Stimulated activated CD8-positive, alpha-beta memory T cell treated with anti-CD3 and anti-CD28 coated beads, Interleukin-7, amount 100 ng/mL, for 1 hour (primary cell): ENCODE data around the gene PTPN20.
"Not testable (repeated sequence)": the region's sequence is repeated elsewhere in the genome, so short reads cannot be mapped to it uniquely, and the experiment has no call there.

ENCODE experiments used
- DNase-seq, 2 donors: peaks; one replicate each; pipeline ENCODE4 v3.0.0-alpha.2; 2020; ENCODE audit warnings: low read depth in 2 of 2

The PTPN20 gene, protein sequence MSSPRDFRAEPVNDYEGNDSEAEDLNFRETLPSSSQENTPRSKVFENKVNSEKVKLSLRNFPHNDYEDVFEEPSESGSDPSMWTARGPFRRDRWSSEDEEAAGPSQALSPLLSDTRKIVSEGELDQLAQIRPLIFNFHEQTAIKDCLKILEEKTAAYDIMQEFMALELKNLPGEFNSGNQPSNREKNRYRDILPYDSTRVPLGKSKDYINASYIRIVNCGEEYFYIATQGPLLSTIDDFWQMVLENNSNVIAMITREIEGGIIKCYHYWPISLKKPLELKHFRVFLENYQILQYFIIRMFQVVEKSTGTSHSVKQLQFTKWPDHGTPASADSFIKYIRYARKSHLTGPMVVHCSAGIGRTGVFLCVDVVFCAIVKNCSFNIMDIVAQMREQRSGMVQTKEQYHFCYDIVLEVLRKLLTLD

DNA sequence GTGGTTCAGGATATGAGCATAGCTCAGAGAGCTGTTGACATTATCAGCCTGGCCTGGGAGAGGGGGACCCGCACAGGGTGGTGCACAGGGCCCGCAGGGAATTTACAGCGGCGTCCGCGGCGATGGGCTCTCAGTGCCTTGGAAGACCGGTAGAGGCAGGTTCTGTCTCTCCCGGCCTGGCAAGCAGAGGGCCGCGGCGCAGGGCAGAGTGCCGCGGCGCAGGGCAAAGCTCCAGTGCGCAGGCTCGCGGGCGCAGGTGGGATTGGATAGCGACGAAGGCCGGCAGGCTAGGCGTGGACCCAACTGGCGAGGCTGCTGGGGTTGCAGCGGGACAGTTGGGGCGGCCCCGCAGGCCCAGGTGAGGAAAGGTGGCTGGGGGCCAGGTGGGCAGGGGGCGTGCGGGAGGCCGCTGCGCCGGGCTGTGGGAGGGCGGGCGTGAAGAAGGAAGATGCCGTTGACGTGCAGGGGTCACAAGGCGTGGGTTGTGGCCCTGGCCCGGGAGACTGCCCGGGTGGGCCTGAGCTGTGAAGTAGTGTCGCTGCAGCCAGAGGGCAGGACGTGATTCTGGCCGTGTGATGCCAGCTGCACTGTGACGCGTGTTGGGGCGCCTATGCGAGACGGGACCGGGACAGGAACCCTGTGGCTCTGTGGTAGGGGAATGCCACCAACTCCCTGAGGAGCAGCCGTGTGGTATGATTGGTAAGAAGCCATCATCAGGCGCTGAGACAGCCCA lies at the start of gene PTPN20:
TSS of gene PTPN20 (plus strand) at position 285 of the 733 bp plus-strand sequence. CDS start 21,072 bp downstream, outside the sequence.
- DNase-seq: not testable (repeated sequence)

DNA sequence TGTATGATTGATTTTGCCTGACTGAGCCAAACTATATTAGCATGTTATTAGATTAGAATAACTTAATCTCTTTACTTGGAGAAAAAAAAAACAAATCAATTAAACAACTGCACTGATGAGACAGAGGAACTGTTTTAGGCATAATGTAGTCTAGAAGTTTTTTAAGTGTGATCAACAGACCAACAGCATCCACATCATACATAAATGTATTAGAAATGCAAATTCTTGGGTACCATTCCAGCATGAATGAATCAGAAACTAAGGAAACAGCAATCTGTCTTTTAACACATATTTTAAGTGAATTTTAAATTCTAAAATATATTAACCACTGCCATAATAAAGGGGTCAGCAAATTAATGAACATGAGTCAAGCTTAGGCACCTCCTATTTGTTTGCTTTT lies 41.5 kb upstream of the PTPN20 start:
- DNase-seq: not testable (repeated sequence)

DNA sequence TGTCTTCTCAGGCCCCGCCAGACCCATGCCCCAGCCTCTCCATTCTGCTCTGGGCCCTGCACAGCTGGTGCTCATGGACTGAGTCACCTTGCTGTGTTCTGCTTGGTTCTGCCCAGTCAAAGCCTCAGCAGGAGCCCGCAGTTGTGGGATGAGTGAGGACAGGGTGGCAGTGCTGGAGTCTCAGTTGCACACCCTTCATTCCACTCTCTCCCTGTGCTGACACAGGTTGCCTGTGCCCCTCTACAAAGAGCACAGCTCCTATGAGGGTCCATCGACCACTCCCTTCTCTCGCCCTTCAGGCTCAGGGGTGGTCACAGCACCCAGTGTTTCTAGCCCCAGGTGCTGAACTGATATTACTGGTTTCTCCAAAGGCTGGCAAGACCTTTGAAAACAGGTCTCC lies 39.6 kb upstream of the PTPN20 start:
- DNase-seq: not testable (repeated sequence)

DNA sequence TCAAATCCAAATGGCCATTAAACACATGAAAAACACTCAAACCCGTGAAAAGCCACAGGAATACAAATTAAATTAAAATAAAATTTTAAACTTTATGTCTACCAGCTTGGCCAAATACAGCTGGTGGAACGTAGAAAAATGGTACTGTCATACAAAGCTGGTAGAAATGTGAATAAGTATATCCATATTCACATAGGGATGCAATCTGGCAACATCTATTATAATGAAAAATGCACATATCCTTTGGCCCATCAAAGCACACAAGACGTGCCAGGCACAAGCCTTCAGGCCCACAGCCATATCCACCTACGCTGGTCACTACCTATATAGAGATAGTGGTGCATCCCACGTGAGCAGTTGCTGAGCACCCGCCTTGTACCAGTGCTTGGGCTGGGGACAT lies 35.9 kb upstream of the PTPN20 start:
- DNase-seq: not testable (repeated sequence)

DNA sequence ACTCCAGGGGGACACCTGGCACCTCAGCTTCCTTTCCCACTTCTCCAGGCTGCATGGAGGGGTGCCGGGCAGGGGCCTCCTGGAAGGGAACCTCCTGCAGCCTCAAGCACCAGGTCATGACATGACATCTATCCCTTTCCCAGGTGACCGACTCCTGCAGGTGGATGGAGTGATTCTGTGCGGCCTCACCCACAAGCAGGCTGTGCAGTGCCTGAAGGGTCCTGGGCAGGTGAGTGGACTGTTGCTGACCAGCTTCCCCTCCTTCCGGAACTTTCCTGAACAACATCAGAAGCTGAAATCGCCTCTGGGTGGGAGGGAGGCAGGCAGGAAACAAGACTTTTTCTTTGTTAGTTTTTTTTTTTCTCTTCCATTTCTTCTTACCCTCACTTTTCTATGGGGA lies 34.5 kb upstream of the PTPN20 start:
- DNase-seq: not testable (repeated sequence)

DNA sequence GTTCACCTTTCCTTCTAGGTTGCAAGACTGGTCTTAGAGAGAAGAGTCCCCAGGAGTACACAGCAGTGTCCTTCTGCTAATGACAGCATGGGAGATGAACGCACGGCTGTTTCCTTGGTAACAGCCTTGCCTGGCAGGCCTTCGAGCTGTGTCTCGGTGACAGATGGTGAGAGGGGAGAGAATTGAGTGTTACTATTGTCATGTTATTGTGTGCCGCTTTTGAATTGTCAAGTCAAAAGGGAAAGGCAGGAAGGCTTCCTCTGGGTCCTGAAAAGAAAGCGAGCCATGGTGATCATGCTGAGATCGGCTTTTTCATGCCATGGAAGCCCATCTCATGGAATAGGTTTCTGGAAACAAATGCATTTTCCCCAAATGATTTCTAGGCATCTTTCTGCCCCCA lies 32.5 kb upstream of the PTPN20 start:
- DNase-seq: not testable (repeated sequence)

DNA sequence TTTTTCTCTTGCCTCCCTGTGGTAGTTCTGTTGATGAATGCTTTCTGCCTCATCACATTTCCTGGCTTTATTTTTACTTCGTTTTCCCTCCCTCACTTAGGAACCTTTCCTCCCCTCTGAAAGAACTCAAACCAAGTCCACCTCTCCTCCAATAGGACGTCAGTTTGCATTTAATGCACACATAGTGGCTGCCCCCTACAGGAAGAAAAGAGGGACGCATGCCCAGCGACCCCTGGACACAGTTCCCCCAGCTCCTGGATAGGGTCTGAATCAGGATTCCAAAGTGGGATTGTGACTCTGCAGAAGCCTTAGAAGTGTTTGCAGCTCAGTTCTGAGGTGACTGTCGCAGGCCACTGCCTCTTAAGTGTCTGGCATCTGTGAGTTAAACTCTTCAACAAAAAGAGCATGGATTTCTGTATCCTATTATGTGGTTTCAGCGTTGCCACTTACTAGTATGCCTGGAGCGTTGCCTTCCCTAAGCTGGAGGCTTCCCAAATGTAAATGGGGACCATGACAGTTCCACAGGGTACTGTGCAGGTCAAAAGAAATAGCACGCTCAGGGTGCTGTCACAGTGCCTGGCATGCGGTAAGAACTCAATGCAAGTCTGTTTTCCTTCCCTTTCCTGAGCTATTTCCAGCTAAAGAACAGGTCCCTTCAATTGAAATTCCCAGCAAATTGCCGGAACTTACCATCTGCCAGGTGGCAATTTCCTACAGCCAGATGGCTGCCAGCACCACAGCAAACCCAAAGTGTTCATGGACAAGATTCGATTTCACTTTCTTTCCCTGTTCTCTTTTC lies 20.2 kb upstream of the PTPN20 start:
- not testable (repeated sequence) for DNase-seq

DNA sequence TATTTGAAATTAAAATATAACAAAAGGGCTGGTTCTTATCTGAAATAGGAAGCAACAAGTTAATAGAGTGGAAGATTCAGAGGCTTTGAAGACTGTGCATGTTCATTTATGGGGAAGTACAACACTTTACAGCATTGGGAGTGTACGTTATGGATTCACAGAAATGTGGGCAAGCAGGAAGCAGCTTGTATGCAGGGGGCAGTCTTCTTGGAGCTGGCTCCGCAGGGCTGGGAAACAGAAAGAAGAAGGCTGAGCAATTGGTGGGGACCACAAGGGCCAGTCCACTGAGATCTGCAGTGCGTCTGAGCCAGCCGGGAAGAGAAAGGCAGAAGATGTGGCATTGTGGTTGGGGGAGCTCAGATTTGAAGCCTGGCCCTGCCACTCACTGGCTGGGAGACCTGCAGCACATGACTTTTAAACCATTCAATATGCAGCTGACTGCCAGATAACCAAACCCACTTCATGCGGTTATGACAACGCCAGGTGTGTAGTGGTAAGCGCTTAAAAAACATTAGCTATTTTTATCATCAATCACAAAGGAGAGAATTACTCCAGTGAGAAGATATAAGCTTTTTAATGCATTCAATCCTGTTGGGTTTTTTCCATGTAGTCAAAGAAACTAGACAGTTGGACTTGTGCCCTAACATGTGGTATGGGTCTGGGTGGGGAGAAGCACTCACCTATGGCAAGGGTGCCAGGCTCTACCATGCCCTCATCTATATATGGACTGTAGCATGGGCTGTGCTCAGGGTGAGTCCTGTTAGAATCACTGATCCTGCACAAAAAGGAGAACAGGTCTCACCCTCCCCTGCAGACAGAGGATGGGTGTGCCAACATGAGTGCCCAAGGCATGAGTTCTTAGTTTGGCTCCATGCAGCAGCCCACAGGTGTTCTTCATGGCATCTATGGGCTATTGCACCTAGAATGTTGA lies 14.2 kb upstream of the PTPN20 start:
- not testable (repeated sequence) for DNase-seq

DNA sequence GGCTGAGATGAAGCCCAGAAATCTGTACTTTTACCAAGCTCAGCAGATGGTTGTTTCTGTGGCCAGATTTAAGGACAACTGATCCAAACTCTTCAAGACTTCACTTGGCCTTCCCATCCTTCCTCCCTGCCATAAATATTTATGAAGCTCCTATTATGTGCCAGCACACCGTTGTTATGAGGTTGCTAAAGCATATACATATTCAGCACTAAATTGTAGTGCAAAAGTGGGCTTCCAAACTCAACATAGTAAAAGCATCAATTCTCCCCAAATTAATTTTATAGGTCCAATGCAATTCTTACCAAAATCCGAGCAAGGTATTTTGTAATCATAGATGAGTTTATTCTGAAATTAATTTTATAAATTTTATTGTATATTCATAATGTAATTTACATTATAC lies 10.0 kb upstream of the PTPN20 start:
- not testable (repeated sequence) for DNase-seq

DNA sequence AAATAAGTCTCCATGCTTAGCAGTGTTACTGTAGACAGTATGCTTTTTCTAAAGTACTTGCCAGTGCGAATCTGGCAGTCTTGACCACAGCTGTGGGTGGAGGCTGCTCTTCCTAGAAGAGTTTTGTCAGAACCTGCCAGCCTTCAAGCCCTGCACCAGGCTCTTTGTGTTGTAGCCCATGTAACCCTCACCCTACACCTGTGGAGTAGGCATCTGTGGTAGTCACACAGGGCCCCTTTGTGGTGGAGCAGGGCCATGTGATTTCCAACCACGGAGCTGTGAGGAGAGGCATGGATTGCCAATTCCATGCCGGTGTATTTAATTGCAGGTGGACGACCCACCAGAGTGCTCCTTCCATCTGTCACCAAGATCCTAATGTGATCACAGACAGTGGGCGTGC lies 7.4 kb upstream of the PTPN20 start:
- DNase-seq: not testable (repeated sequence)

DNA sequence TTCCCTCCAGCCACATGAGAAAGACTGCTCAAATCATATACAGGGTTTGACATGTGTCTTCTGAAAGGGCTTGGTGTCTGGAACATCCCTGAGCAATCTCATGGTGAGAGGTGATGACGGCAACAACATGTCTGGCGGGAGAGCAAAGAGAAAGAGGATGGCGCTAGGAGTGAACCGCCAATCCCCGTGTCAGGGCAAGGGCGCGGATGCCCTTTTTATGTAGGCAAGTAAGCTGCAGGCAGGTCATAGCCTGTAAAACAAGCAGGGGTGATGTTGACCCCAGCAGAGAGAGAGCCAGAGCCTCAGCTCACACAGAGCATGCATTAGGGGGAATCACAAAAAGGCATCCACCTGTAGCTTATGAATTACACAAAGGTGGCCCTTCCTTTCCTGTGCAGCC lies 4.9 kb upstream of the PTPN20 start:
- DNase-seq: not testable (repeated sequence)

DNA sequence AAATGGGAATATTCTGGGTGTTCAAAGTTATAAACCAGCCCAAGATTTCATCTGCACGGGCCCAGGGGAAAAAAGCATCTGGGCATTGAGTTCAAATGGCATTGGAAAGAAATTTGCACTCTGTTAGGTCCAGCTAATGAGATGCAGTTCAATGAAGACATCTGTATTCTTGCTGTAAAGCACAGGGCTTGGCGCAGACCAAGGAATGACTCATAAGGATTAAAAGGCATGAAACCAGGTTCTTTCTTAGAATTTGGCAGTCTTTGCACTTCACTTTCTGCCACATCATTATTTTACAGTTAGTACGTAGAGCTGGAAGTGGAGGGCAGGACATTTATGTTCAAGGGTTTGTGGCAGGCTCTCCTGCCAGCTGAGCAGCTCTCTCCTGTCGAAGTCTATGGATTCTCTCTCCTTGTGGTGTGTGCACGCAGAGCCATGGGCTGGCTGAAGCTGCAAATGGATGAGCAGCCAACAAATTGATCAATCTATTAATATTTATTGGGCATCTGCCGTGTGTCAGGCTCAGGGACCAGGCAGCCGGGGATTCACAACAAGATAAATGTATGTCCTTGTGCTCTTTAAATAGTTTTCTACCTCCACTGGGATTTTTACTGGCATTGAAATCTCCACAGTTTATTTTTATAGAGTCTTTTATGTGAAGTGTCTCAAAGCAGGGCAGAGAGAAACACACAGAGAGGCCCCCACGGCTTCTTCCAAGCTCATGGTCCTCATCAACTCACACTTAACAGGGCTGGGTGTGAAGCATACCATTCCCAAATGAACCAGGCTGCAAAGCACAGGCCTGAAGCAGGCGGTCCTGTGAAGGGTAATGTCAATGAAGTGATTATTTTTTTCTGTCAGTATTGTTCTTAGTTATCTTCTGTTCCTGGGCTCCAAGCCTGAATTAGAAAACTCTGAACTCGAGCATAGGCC lies 3.8 kb upstream of the PTPN20 start:
- not testable (repeated sequence) for DNase-seq

DNA sequence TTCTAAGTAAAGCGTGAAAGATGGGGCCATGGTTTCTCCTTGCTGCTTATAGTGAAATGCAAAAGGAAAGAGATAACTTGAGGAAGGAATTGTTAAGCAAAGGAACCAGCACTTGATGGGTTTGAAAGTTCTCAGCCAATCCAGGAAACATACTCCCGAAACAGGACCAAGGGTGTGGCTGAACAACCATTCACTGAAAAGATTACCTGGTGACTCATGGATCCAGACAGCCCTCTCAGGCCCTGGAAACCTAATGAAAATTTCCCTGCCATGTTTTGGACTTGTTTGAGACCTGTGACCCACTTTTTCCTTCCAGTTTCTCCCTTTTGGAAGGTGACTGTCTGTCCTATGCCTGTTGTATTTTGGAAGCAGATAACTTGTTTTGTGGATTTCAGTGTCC lies 11.3 kb downstream of the PTPN20 start:
- not testable (repeated sequence) for DNase-seq

DNA sequence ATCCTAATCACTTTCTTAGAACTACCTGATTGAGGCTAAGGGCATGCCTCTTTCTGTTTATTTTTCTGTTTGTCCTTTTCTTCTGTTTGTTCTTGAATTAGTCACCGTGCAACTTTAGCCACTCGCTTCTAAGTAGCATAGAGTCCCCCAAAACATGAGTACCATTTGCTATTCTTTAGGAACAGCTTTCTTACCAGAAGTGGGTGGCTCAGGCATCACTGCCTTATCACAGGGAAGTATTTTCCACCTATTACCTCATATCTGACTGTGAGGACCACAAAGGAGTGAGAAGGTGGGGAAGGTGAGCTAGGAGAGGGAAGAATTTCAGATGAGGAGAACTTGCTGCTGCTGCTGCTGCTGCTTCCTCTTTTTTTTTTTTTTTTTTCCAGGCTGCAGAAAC lies 13.9 kb downstream of the PTPN20 start:
- not testable (repeated sequence) for DNase-seq

DNA sequence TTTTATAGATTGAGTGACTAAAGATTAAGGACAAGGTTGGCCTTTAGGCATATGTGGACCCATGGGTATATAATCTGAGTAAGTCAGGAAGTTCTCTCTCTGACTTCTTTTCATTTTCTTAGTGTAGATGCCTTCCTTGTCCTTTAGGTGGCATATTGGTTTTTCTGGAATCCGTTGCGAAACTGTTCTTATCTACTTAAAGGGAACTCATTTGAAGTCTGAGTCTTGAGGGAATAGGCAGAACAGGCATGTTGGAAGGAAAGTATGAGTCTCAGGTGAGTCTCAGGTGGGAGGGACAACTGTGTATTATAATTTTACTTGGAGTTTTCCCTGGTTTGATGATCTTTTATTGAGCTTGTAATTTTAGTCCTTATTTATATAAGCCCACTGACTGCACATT lies 14.6 kb downstream of the PTPN20 start:
- DNase-seq: not testable (repeated sequence)

DNA sequence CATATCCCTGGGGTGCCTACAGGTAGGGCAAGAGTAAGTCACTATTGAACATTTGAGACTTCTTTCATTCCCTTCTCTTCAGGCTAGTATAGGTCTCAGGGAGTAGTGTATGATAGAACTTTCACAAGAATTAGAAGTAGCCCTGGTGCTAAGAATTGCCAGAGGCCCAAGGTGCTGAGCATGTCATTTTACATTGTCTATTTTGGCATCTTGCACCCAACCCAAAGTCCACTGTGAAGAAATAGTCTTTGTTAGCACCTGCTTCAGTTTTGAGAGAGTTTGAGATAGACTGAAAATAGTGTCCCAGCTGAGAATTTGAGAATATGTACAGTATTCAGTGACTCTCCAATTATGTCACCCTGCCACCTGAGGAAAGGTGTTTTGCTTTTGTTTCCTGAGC lies 17.6 kb downstream of the PTPN20 start:
- DNase-seq: not testable (repeated sequence)

DNA sequence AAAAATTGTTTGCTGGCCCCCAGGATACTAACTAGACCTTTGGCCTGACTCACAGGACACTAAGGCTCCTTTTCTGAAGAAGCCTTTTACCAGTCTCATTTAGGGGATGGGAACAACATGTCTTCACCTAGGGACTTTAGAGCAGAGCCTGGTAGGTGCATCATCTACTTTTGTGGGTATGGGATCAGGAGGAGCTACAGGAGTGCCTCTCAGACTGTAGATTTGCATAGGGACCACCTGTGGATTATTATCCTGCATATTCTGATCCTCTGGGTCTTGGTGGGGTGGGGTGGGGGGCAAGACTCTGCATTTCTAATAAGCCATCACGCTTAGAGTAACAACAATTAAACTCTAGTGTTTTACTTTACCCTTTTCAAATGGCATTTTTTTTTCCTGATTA lies 21.2 kb downstream of the PTPN20 start:
- DNase-seq: not testable (repeated sequence)

DNA sequence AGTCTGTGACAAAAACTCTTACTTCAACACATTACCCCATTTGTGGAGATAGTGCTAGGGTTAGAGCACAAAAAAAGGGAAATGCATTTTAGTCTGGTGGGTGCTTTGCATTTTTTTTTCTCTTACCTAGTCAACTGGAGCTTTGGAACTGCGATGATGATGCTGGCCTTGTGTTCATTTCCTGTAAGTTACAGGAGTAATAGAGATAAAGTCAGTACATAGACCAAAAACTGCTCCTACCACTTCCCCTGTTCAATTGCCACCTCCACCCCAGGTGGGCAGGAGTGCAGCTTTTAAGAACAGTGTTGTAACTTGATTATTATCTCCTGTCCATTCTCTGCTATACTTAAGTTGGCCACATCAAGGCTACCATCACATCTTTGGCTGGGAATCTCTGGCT lies 29.9 kb downstream of the PTPN20 start:
- DNase-seq: not testable (repeated sequence)

DNA sequence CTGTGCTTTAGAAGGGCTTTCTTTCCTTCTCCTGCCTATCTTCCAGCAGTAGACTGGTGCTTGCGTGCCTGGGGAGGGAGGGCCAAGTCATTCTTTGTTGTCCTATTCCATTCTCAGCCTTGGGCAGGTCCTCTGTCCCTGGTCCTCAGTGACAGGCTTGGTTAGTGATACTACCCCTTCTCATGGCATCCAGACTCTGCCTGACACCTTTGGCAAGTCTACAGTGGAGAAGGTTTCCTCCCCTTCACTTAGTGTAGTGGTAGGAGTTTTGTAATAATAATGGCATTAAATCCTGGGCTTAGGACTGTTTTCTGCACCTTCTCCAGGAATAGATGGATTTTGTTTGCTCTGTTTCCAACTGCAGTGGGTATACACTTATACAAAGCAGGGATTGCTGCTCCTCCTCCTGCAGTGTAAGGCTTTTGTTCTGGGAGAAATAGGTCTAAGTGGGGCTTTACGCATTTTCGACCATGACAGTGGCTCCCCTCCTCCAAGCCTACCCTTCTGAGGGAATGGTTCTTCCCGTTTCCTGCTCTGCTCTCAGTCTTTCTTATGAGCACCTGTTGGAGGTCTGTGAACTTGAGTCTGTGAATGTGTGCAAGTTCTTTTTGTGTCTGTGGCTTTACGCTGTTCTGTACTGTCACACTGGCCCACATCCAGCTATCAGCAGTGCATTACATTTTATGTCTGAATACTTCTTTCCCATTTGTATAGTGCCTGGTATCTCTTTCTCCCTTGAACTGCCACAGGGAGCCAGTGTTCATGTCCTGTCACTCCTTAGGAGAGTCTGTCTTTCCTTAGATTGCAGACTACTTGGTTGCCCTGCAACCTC lies 37.7 kb downstream of the PTPN20 start:
- not testable (repeated sequence) for DNase-seq
